Loucy (cell line): ENCODE measurements around the gene SESN3.

ENCODE experiments used
- H2AFZ ChIP-seq: fragments of 200-600 bp; sonication (generic); 2 replicates; pipeline ENCODE4 v1.6.0; 2016; ENCODE audit warnings: antibody characterized with exemption, mild to moderate bottlenecking, low read length, moderate library complexity
- H3F3A ChIP-seq: fragments of 200-600 bp; 2 replicates; pipeline ENCODE4 v1.6.0; 2016; ENCODE audit warnings: antibody characterized with exemption, low read depth, mild to moderate bottlenecking
- H3K27me3 ChIP-seq: fragments of 200-600 bp; sonication (generic); 2 replicates; pipeline ENCODE4 v1.6.1; 2014; ENCODE audit warnings: low read length, mild to moderate bottlenecking; ENCODE audit not compliant: insufficient read depth, poor library complexity, severe bottlenecking
- H3K36me3 ChIP-seq: fragments of 200-600 bp; sonication (generic); 2 replicates; pipeline ENCODE4 v1.6.1; 2016; ENCODE audit warnings: low read length; ENCODE audit not compliant: insufficient read depth
- H3K4me1 ChIP-seq: fragments of 200-600 bp; sonication (generic); 2 replicates; pipeline ENCODE4 v1.5.1; 2014; ENCODE audit warnings: low read length, mild to moderate bottlenecking; ENCODE audit not compliant: insufficient read depth, poor library complexity, severe bottlenecking
- H3K4me2 ChIP-seq: fragments of 200-600 bp; sonication (generic); 2 replicates; pipeline ENCODE4 v1.6.0; 2014; ENCODE audit warnings: antibody characterized with exemption, low read length, low read depth, mild to moderate bottlenecking; ENCODE audit not compliant: poor library complexity, severe bottlenecking
- H3K4me3 ChIP-seq: fragments of 200-600 bp; sonication (generic); 2 replicates; pipeline ENCODE4 v1.5.1; 2014; ENCODE audit warnings: low read length, mild to moderate bottlenecking, mixed read lengths; ENCODE audit not compliant: poor library complexity, severe bottlenecking
- H3K79me2 ChIP-seq: fragments of 200-600 bp; sonication (generic); 2 replicates; pipeline ENCODE4 v1.6.1; 2014; ENCODE audit warnings: low read length; ENCODE audit not compliant: insufficient read depth
- H3K9ac ChIP-seq: fragments of 200-600 bp; sonication (generic); 2 replicates; pipeline ENCODE4 v1.6.0; 2014; ENCODE audit warnings: mild to moderate bottlenecking, low read depth, low read length, moderate library complexity; ENCODE audit not compliant: poor library complexity, severe bottlenecking
- H3K9me2 ChIP-seq: fragments of 200-600 bp; sonication (generic); replicated peaks from 2 replicates; pipeline ENCODE4 v1.6.1; 2016; ENCODE audit warnings: low read depth, low read length, mixed read lengths
- H3K9me3 ChIP-seq: fragments of 200-600 bp; sonication (generic); 2 replicates; pipeline ENCODE4 v1.6.1; 2014; ENCODE audit warnings: mild to moderate bottlenecking, antibody characterized with exemption, low read length, low read depth; ENCODE audit not compliant: insufficient read depth
- H4K20me1 ChIP-seq: fragments of 200-600 bp; sonication (generic); 2 replicates; pipeline ENCODE4 v1.6.0; 2014; ENCODE audit warnings: antibody characterized with exemption, low read length, mild to moderate bottlenecking; ENCODE audit not compliant: insufficient read depth, poor library complexity, severe bottlenecking
- EZH2phosphoT487 ChIP-seq: fragments of 200-600 bp; IDR thresholded peaks from 2 replicates; pipeline ENCODE4 v1.6.1; 2018; ENCODE audit warnings: antibody characterized with exemption, mild to moderate bottlenecking, moderate library complexity, borderline replicate concordance
- TF ChIP-seq, protein P1 (sequence below): fragments of 200-600 bp; sonication (generic); conservative IDR thresholded peaks from 2 replicates; pipeline ENCODE4 v1.5.1; 2014; ENCODE audit warnings: mild to moderate bottlenecking, antibody characterized with exemption, low read length

Gene SESN3

DNA sequence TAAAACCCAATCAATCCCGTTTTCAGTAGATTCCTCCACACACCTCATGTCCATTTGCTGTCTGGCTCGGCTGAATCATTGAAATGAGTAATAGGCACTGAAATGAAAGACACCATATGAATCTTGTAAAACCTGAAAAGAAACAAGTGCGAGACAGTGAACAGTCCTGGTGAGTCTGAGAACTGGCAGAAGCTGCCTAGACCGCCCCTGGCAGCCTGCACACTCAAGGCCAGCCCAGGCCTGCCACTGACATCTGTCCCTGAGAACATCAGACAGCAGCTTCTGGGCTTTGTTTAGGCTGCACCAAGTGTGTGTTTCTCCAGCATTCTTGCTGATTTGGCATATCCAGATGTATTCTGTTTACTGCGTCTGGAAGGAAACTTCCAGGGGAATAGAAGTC lies 96.5 kb downstream of the SESN3 start:
- no peaks in the 10 kb centered on the region for H4K20me1 ChIP-seq
- no peak overlapping the region for H3K9ac ChIP-seq
- H3K4me3 ChIP-seq, result no peak overlapping the region
- H3F3A ChIP-seq, result no peaks in the 10 kb centered on the region
- no peak for TF ChIP-seq EZH2phosphoT487
- TF ChIP-seq, protein P1, sequence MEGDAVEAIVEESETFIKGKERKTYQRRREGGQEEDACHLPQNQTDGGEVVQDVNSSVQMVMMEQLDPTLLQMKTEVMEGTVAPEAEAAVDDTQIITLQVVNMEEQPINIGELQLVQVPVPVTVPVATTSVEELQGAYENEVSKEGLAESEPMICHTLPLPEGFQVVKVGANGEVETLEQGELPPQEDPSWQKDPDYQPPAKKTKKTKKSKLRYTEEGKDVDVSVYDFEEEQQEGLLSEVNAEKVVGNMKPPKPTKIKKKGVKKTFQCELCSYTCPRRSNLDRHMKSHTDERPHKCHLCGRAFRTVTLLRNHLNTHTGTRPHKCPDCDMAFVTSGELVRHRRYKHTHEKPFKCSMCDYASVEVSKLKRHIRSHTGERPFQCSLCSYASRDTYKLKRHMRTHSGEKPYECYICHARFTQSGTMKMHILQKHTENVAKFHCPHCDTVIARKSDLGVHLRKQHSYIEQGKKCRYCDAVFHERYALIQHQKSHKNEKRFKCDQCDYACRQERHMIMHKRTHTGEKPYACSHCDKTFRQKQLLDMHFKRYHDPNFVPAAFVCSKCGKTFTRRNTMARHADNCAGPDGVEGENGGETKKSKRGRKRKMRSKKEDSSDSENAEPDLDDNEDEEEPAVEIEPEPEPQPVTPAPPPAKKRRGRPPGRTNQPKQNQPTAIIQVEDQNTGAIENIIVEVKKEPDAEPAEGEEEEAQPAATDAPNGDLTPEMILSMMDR, result no peak
- H3K79me2 ChIP-seq, result no peaks in the 10 kb centered on the region
- no peak overlapping the region for H2AFZ ChIP-seq
- peaks cover 17% of the 10 kb centered on the region for H3K36me3 ChIP-seq
- no peaks in the 10 kb centered on the region for H3K9me3 ChIP-seq
- no peaks in the 10 kb centered on the region for H3K27me3 ChIP-seq
- no peak overlapping the region for H3K4me2 ChIP-seq
- H3K9me2 ChIP-seq, result no peaks in the 10 kb centered on the region
- peaks cover 17% of the 10 kb centered on the region for H3K4me1 ChIP-seq

DNA sequence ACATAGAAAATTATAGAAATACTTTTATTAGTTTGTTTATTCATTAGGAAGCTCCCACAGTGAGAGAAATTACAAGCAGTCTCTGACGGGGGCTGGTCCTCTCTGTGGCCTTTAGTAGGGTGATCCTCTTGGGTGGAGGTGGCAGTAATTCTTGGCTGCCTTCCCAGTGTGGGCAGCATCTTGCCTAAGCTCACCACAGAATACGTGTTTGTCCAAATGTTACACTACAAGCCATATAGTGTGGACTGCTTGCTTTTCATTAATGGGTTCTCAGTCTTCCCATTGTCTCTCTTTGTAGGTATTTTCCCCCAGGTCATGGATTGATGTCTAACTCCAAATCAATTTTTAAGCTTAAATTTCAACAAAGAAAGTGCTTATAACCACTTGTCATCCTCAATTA lies 98.0 kb downstream of the SESN3 start:
- H3K9ac ChIP-seq, result no peak overlapping the region
- no peaks in the 10 kb centered on the region for H3K9me2 ChIP-seq
- H2AFZ ChIP-seq, result no peak overlapping the region
- no peaks in the 10 kb centered on the region for H3K27me3 ChIP-seq
- H4K20me1 ChIP-seq, result no peaks in the 10 kb centered on the region
- H3K36me3 ChIP-seq, result peaks cover 32% of the 10 kb centered on the region
- no peaks in the 10 kb centered on the region for H3K79me2 ChIP-seq
- TF ChIP-seq, protein P1, result no peak
- TF ChIP-seq EZH2phosphoT487, result no peak
- H3K4me1 ChIP-seq, result peaks cover 13% of the 10 kb centered on the region
- no peak overlapping the region for H3K4me3 ChIP-seq
- no peaks in the 10 kb centered on the region for H3F3A ChIP-seq
- H3K9me3 ChIP-seq, result no peaks in the 10 kb centered on the region
- no peak overlapping the region for H3K4me2 ChIP-seq

DNA sequence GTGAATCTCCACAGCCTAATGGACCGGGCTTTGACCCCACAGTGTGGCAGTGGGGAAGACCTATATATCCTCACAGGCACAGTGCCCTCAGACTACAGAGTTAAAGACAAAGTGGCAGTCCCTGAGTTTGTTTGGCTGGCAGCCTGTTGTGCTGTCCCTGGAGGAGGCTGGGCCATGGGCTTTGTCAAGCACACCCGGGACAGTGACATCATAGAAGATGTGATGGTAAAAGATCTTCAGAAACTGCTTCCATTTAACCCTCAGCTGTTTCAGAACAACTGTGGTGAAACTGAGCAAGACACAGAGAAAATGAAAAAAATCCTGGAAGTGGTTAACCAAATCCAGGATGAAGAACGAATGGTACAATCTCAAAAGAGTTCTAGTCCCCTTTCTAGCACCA lies 102.4 kb downstream of the SESN3 start:
- peaks cover 4% of the 10 kb centered on the region for H3K4me1 ChIP-seq
- H3K9me3 ChIP-seq, result no peaks in the 10 kb centered on the region
- H3K79me2 ChIP-seq, result no peaks in the 10 kb centered on the region; the same call in 1 of the 2 replicates
- no peaks in the 10 kb centered on the region for H3F3A ChIP-seq
- H3K9ac ChIP-seq, result no peak overlapping the region
- H3K9me2 ChIP-seq, result no peaks in the 10 kb centered on the region
- H4K20me1 ChIP-seq, result no peaks in the 10 kb centered on the region
- no peaks in the 10 kb centered on the region for H3K27me3 ChIP-seq
- no peak overlapping the region for H2AFZ ChIP-seq
- TF ChIP-seq, protein P1, result no peak
- TF ChIP-seq EZH2phosphoT487, result no peak
- peaks cover 31% of the 10 kb centered on the region for H3K36me3 ChIP-seq
- H3K4me2 ChIP-seq, result no peak overlapping the region
- no peak overlapping the region for H3K4me3 ChIP-seq
